Skeletal muscle tissue (tissue), 4 donors: Measurements from ENCODE around the gene TGM1. TPM values are rescaled to one million over a fixed set of nuclear protein-coding genes. Genes with fewer than 3 reads are reported as not detected.

Experiments used
- H3K27ac ChIP-seq: one replicate; pipeline ENCODE4 v1.7.0; 2013; ENCODE audit warnings: mild to moderate bottlenecking, low read depth, low read length, inconsistent platforms
- H3K27me3 ChIP-seq, 3 donors: one replicate each; pipeline ENCODE4 v1.7.0; 2013; ENCODE audit warnings: low read length in 3 of 3; ENCODE audit not compliant: control insufficient read depth in 3 of 3, insufficient read depth in 3 of 3
- H3K36me3 ChIP-seq, 3 donors: one replicate each; pipeline ENCODE4 v1.7.0; 2013; ENCODE audit warnings: low read length in 3 of 3; ENCODE audit not compliant: control insufficient read depth in 3 of 3, insufficient read depth in 3 of 3
- H3K4me1 ChIP-seq, 3 donors: one replicate each; pipeline ENCODE4 v1.7.0; 2013; ENCODE audit warnings: low read length in 3 of 3, mild to moderate bottlenecking in 3 of 3; ENCODE audit not compliant: control insufficient read depth in 3 of 3, insufficient read depth in 3 of 3
- H3K4me3 ChIP-seq, 3 donors: one replicate each; pipeline ENCODE4 v1.7.0; 2013; ENCODE audit warnings: low read length in 3 of 3
- H3K9ac ChIP-seq, 3 donors: one replicate each; pipeline ENCODE4 v1.7.0; 2013; ENCODE audit warnings: low read length in 3 of 3, mild to moderate bottlenecking in 3 of 3, moderate library complexity in 2 of 3, low read depth in 1 of 3
- H3K9me3 ChIP-seq, 3 donors: one replicate each; pipeline ENCODE4 v1.7.0; 2013; ENCODE audit warnings: low read length in 3 of 3; ENCODE audit not compliant: control insufficient read depth in 3 of 3
- total RNA-seq: library from RNA; depleted of rRNA; stranded (reverse); fragments of >200 nt; gene quantifications from one replicate; pipeline ENCODE4 v1.2.3, GENCODE V29; 2014
- donor health status: Osteomylitis.

TGM1 gene
- total RNA-seq, 1 donor from 2014 or later: 0.52 TPM

- H3K4me1 ChIP-seq: peaks cover 0 to 5% (median 0%) of the 10 kb centered on the region in 3 donors
- H3K9me3 ChIP-seq: no peaks in the 10 kb centered on the region
- no peak overlapping the region for H3K9ac ChIP-seq
- no peaks in the 10 kb centered on the region for H3K27me3 ChIP-seq
- no peaks in the 10 kb centered on the region for H3K36me3 ChIP-seq
- H3K27ac ChIP-seq: no peak overlapping the region
- no peak overlapping the region for H3K4me3 ChIP-seq
Measured at GRCh38 chr14:24281636-24282035, 18.7 kb upstream of the TGM1 start.

- peaks cover 0 to 5% (median 0%) of the 10 kb centered on the region in 3 donors for H3K4me1 ChIP-seq
- H3K4me3 ChIP-seq: no peak overlapping the region
- no peaks in the 10 kb centered on the region for H3K9me3 ChIP-seq
- no peak overlapping the region for H3K9ac ChIP-seq
- H3K27me3 ChIP-seq: no peaks in the 10 kb centered on the region
- H3K36me3 ChIP-seq: no peaks in the 10 kb centered on the region
- H3K27ac ChIP-seq: no peak overlapping the region
Measured at GRCh38 chr14:24280797-24281460, 18.0 kb upstream of the TGM1 start.

- Histone ChIP-seq H3K36me3 (no peaks in the 10 kb centered on the region), H3K9me3 (no peaks in the 10 kb centered on the region), H3K4me3 (no peak overlapping the region), H3K9ac (no peak overlapping the region), H3K27ac (no peak overlapping the region), H3K27me3 (no peaks in the 10 kb centered on the region), H3K4me1 (peaks cover 0 to 5% (median 0%) of the 10 kb centered on the region in 3 donors)
Measured at GRCh38 chr14:24279301-24280186, 16.6 kb upstream of the TGM1 start.

GRCh38 chr14:24278424-24278823, 15.4 kb upstream of the TGM1 start:
- peaks cover 0 to 5% (median 5%) of the 10 kb centered on the region in 3 donors for H3K4me1 ChIP-seq

GRCh38 chr14:24277606-24278321, 14.8 kb upstream of the TGM1 start:
- Histone ChIP-seq H3K9ac (no peak overlapping the region), H3K9me3 (no peaks in the 10 kb centered on the region), H3K36me3 (no peaks in the 10 kb centered on the region), H3K4me3 (no peak overlapping the region), H3K27me3 (no peaks in the 10 kb centered on the region), H3K4me1 (peaks cover 0 to 5% (median 5%) of the 10 kb centered on the region in 3 donors), H3K27ac (no peak overlapping the region)

More at GRCh38 chr14:24278424-24278823, 15.4 kb upstream of the TGM1 start:
- H3K36me3 ChIP-seq: no peaks in the 10 kb centered on the region
- no peaks in the 10 kb centered on the region for H3K27me3 ChIP-seq
- no peaks in the 10 kb centered on the region for H3K9me3 ChIP-seq
- no peak overlapping the region for H3K27ac ChIP-seq
- H3K4me3 ChIP-seq: no peak overlapping the region
- H3K9ac ChIP-seq: no peak overlapping the region

- Histone ChIP-seq H3K9me3 (no peaks in the 10 kb centered on the region), H3K4me3 (no peak overlapping the region), H3K36me3 (no peaks in the 10 kb centered on the region), H3K9ac (no peak overlapping the region), H3K4me1 (peaks cover 0 to 5% (median 5%) of the 10 kb centered on the region in 3 donors), H3K27me3 (no peaks in the 10 kb centered on the region), H3K27ac (no peak overlapping the region)
Measured at GRCh38 chr14:24277071-24277470, 14.1 kb upstream of the TGM1 start.

GRCh38 chr14:24274101-24274543, 11.1 kb upstream of the TGM1 start:
- Histone ChIP-seq H3K4me1 (peaks cover 0 to 15% (median 13%) of the 10 kb centered on the region in 3 donors), H3K4me3 (no peak overlapping the region), H3K27ac (no peak overlapping the region)

GRCh38 chr14:24273422-24273998, 10.5 kb upstream of the TGM1 start:
- no peaks in the 10 kb centered on the region for H3K9me3 ChIP-seq
- H3K27ac ChIP-seq: no peak overlapping the region
- H3K36me3 ChIP-seq: peaks cover 10 to 15% (median 12%) of the 10 kb centered on the region in 3 donors
- H3K27me3 ChIP-seq: no peaks in the 10 kb centered on the region
- H3K4me3 ChIP-seq: no peak overlapping the region
- peaks cover 0 to 15% (median 13%) of the 10 kb centered on the region in 3 donors for H3K4me1 ChIP-seq
- no peak overlapping the region for H3K9ac ChIP-seq

More at GRCh38 chr14:24274101-24274543, 11.1 kb upstream of the TGM1 start:
- peaks cover 6 to 10% (median 6%) of the 10 kb centered on the region in 3 donors for H3K36me3 ChIP-seq
- H3K27me3 ChIP-seq: no peaks in the 10 kb centered on the region
- H3K9me3 ChIP-seq: no peaks in the 10 kb centered on the region
- H3K9ac ChIP-seq: no peak overlapping the region

- Histone ChIP-seq H3K4me1 (peaks cover 0 to 15% (median 13%) of the 10 kb centered on the region in 3 donors), H3K9ac (no peak overlapping the region), H3K9me3 (no peaks in the 10 kb centered on the region), H3K27me3 (no peaks in the 10 kb centered on the region), H3K36me3 (peaks cover 12 to 20% (median 19%) of the 10 kb centered on the region in 3 donors), H3K4me3 (no peak overlapping the region), H3K27ac (no peak overlapping the region)
Measured at GRCh38 chr14:24272467-24272866, 9.5 kb upstream of the TGM1 start.
